ENCODE results near the gene PAFAH1B2.
"Not testable (repeated sequence)": the region's sequence is repeated elsewhere in the genome, so short reads cannot be mapped to it uniquely, and the experiment has no call there.

PAFAH1B2 gene

GRCh38 chr11:117182551-117182935, 38.5 kb downstream of the PAFAH1B2 start:
- no peaks in the 10 kb centered on the region for H4K20me1 ChIP-seq (ENCODE audit: low read depth, low read length)
- H3K27me3 ChIP-seq (ENCODE audit: low read length): no peaks in the 10 kb centered on the region
- peaks cover 3% of the 10 kb centered on the region for H3F3A ChIP-seq (ENCODE audit: insufficient read depth)
- no peaks in the 10 kb centered on the region for H3K9me2 ChIP-seq (replicated peaks; ENCODE audit: insufficient read depth, low read length)
- no peak overlapping the region for H3K9ac ChIP-seq (ENCODE audit: low read length)
- H3K36me3 ChIP-seq (ENCODE audit: low read length): no peaks in the 10 kb centered on the region
- H3K27ac ChIP-seq (ENCODE audit: low read depth, low read length): no peak overlapping the region
- TF ChIP-seq EZH2phosphoT487 (conservative IDR thresholded peaks at IDR 0.05; ENCODE audit: low read length) (no peak), CTCF (IDR thresholded peaks at IDR 0.05; ENCODE audit: insufficient read depth, low read length, poor library complexity, severe bottlenecking) (no peak)
- no peak overlapping the region for H2AFZ ChIP-seq (ENCODE audit: low read depth, low read length, severe bottlenecking)
- no peaks in the 10 kb centered on the region for H3K79me2 ChIP-seq (ENCODE audit: insufficient read depth, low read length)
- H3K4me3 ChIP-seq (ENCODE audit: insufficient read depth, low read length, poor library complexity, severe bottlenecking): no peak overlapping the region
- no peak overlapping the region for H3K4me2 ChIP-seq (ENCODE audit: low read depth, low read length, poor library complexity, severe bottlenecking)
- no peaks in the 10 kb centered on the region for H3K9me3 ChIP-seq (ENCODE audit: insufficient read depth, low read length)

- H3K79me2 ChIP-seq (ENCODE audit: insufficient read depth, low read length); H2AFZ ChIP-seq (ENCODE audit: low read depth, low read length, severe bottlenecking); H3K9me2 ChIP-seq (replicated peaks; ENCODE audit: insufficient read depth, low read length); H4K20me1 ChIP-seq (ENCODE audit: low read depth, low read length); H3K4me2 ChIP-seq (ENCODE audit: low read depth, low read length, poor library complexity, severe bottlenecking); H3F3A ChIP-seq (ENCODE audit: insufficient read depth); H3K9me3 ChIP-seq (ENCODE audit: insufficient read depth, low read length); H3K9ac ChIP-seq (ENCODE audit: low read length); H3K27ac ChIP-seq (ENCODE audit: low read depth, low read length); H3K36me3 ChIP-seq (ENCODE audit: low read length); H3K27me3 ChIP-seq (ENCODE audit: low read length); H3K4me3 ChIP-seq (ENCODE audit: insufficient read depth, low read length, poor library complexity, severe bottlenecking): not testable (repeated sequence)
Measured at GRCh38 chr11:117183178-117183577, 39.1 kb downstream of the PAFAH1B2 start.

GRCh38 chr11:117183724-117184349, 39.8 kb downstream of the PAFAH1B2 start:
- Histone ChIP-seq H3K36me3 (ENCODE audit: low read length) (no peaks in the 10 kb centered on the region), H3K9me2 (replicated peaks; ENCODE audit: insufficient read depth, low read length) (no peaks in the 10 kb centered on the region), H3K9me3 (ENCODE audit: insufficient read depth, low read length) (no peaks in the 10 kb centered on the region), H3K27me3 (ENCODE audit: low read length) (no peaks in the 10 kb centered on the region), H3K27ac (ENCODE audit: low read depth, low read length) (no peak overlapping the region), H3K4me3 (ENCODE audit: insufficient read depth, low read length, poor library complexity, severe bottlenecking) (no peak overlapping the region), H3F3A (ENCODE audit: insufficient read depth) (no peaks in the 10 kb centered on the region; the same call in 1 of the 2 replicates), H2AFZ (ENCODE audit: low read depth, low read length, severe bottlenecking) (no peak overlapping the region), H3K9ac (ENCODE audit: low read length) (no peak overlapping the region), H4K20me1 (ENCODE audit: low read depth, low read length) (no peaks in the 10 kb centered on the region), H3K79me2 (ENCODE audit: insufficient read depth, low read length) (no peaks in the 10 kb centered on the region), H3K4me2 (ENCODE audit: low read depth, low read length, poor library complexity, severe bottlenecking) (no peak overlapping the region)
- no peak for TF ChIP-seq CTCF (IDR thresholded peaks at IDR 0.05; ENCODE audit: insufficient read depth, low read length, poor library complexity, severe bottlenecking)
- no peak for TF ChIP-seq EZH2phosphoT487 (conservative IDR thresholded peaks at IDR 0.05; ENCODE audit: low read length)

- H3K27ac ChIP-seq (ENCODE audit: low read depth, low read length): 0 out of 2 replicates have a peak overlapping the region, but pooled peaks have one; percentile 18
- no peaks in the 10 kb centered on the region for H3K36me3 ChIP-seq (ENCODE audit: low read length)
- H4K20me1 ChIP-seq (ENCODE audit: low read depth, low read length): no peaks in the 10 kb centered on the region
- no peaks in the 10 kb centered on the region for H3K79me2 ChIP-seq (ENCODE audit: insufficient read depth, low read length)
- H3K9ac ChIP-seq (ENCODE audit: low read length): 0 out of 2 replicates have a peak overlapping the region, but pooled peaks have one; percentile 3
- H3K27me3 ChIP-seq (ENCODE audit: low read length): no peaks in the 10 kb centered on the region
- TF ChIP-seq EZH2phosphoT487 (conservative IDR thresholded peaks at IDR 0.05; ENCODE audit: low read length) (no peak), CTCF (IDR thresholded peaks at IDR 0.05; ENCODE audit: insufficient read depth, low read length, poor library complexity, severe bottlenecking) (no peak)
- H3K9me3 ChIP-seq (ENCODE audit: insufficient read depth, low read length): no peaks in the 10 kb centered on the region
- no peak overlapping the region for H2AFZ ChIP-seq (ENCODE audit: low read depth, low read length, severe bottlenecking)
- no peak overlapping the region for H3K4me3 ChIP-seq (ENCODE audit: insufficient read depth, low read length, poor library complexity, severe bottlenecking)
- H3F3A ChIP-seq (ENCODE audit: insufficient read depth): no peaks in the 10 kb centered on the region; the same call in 1 of the 2 replicates
- H3K9me2 ChIP-seq (replicated peaks; ENCODE audit: insufficient read depth, low read length): no peaks in the 10 kb centered on the region
- no peak overlapping the region for H3K4me2 ChIP-seq (ENCODE audit: low read depth, low read length, poor library complexity, severe bottlenecking)
Measured at GRCh38 chr11:117185736-117186430, 41.8 kb downstream of the PAFAH1B2 start.

Measured in SU-DHL-6 (cell line).